ENCODE data around the gene KRT27.

KRT27 gene

GRCh38 chr17:40777971-40778370 lies 4.4 kb downstream of the KRT27 start:
- no peak overlapping the region for H3K4me3 ChIP-seq (ENCODE audit: low read depth, low read length)
- TF ChIP-seq, protein P1, sequence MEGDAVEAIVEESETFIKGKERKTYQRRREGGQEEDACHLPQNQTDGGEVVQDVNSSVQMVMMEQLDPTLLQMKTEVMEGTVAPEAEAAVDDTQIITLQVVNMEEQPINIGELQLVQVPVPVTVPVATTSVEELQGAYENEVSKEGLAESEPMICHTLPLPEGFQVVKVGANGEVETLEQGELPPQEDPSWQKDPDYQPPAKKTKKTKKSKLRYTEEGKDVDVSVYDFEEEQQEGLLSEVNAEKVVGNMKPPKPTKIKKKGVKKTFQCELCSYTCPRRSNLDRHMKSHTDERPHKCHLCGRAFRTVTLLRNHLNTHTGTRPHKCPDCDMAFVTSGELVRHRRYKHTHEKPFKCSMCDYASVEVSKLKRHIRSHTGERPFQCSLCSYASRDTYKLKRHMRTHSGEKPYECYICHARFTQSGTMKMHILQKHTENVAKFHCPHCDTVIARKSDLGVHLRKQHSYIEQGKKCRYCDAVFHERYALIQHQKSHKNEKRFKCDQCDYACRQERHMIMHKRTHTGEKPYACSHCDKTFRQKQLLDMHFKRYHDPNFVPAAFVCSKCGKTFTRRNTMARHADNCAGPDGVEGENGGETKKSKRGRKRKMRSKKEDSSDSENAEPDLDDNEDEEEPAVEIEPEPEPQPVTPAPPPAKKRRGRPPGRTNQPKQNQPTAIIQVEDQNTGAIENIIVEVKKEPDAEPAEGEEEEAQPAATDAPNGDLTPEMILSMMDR (IDR thresholded peaks at IDR 0.05; ENCODE audit: low read depth, low read length), result no peak

GRCh38 chr17:40777459-40777858 lies 4.9 kb downstream of the KRT27 start:
- no peak overlapping the region for H3K4me3 ChIP-seq (ENCODE audit: low read depth, low read length)
- TF ChIP-seq, protein P1 (IDR thresholded peaks at IDR 0.05; ENCODE audit: low read depth, low read length), result no peak

- TF ChIP-seq, protein P1 (IDR thresholded peaks at IDR 0.05; ENCODE audit: low read depth, low read length), result no peak
- no peak overlapping the region for H3K4me3 ChIP-seq (ENCODE audit: low read depth, low read length)
These were observed 6.4 kb downstream of the KRT27 start for GRCh38 chr17:40775945-40776344.

- TF ChIP-seq, protein P1 (IDR thresholded peaks at IDR 0.05; ENCODE audit: low read depth, low read length), result no peak
- no peak within 1 kb of the TSS for H3K4me3 ChIP-seq (ENCODE audit: low read depth, low read length)
These were observed 10.2 kb downstream of the KRT27 start, which contains the start of gene KRT26 for GRCh38 chr17:40772101-40772500. TSS of gene KRT26 (minus strand) at chr17:40772201. CDS start at chr17:40772113, 88 bp downstream.

DNA sequence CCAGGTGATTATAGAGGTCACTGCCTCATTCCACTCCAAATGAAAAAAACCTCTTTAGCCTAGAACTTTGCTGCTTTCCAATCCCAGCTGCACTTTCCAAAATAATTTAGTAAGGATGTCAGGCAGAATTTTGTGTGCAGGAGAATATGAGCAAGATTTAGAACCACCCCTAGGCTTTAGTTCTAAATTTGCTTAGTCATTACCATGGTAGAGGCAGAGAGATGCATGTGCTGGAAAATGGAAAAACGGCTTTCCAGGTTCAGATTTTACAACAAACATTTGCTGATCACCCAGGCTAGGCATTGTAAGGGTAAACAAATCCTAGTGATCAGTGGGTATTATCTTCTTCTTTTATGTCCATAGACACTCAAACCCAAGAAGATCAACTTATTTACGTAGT lies 16.7 kb downstream of the KRT27 start:
- TF ChIP-seq, protein P1 (IDR thresholded peaks at IDR 0.05; ENCODE audit: low read depth, low read length), result no peak
- H3K4me3 ChIP-seq (ENCODE audit: low read depth, low read length), result no peak overlapping the region

DNA sequence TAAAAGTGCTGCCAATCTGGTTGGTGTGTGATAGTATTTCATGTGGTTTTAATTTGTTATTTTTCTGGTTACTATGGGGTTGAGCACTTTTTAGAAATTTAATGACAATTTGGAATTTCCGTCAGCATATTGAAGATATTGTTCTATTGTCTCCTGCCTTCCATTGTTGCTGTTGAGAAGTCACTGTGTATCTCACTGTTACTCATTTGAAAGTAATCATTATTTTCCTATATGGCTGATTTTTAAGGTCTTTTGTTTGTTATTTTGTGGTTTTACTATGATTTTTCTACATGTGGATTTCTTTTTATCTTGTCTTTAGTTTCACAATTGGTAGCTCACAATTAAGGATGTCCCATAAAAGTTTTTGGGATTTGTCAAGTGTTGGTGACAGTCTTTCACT lies 18.6 kb downstream of the KRT27 start:
- TF ChIP-seq, protein P1 (IDR thresholded peaks at IDR 0.05; ENCODE audit: low read depth, low read length), result no peak

DNA sequence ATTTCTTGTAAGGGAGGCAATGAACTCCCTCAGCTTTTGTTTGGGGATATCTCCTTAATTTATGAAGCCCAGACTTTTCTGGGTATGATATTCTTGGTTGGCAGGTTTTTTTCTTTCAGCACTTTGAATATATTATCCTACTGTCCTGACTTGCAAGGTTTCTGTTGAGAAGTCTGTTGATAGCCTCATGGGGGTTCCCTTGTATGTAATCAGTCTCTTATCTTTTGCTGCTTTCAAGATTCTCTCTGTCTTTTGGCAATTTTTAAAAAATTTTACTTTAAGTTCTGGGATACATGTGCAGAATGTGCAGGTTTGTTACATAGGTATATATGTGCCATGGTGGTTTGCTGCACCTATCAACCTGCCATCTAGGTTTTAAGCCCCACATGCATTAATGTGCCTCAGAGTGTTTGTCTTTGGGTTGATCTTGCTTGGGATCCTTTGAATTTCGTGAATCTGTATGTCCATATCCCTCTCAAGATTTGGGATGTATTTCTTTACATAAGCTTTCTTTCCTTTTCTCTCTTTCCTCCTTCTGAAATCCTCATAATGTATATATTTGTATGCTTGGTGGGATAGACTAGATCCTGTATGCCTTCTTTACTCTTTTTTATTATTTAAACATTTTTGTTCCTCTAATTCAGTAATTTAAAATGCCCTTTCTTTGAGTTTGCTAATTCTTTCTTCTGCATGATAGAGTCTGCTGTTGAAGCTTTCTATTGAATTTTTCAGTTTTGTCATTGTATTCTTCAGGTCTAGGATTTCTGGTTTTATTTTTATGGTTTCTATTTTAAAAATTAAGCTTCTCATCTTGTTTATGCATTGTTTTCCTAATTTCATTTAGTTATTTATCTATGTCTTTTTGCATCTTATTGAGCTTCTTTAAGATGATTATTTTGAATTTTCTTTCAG lies 22.0 kb downstream of the KRT27 start:
- H3K4me3 ChIP-seq (ENCODE audit: low read depth, low read length), result no peak overlapping the region
- TF ChIP-seq, protein P1 (IDR thresholded peaks at IDR 0.05; ENCODE audit: low read depth, low read length), result no peak

More for the DNA sequence above, 18.6 kb downstream of the KRT27 start:
- no peak overlapping the region for H3K4me3 ChIP-seq (ENCODE audit: low read depth, low read length)
